ENCODE results near the gene PDCD1. TPM values are rescaled to one million over a fixed set of nuclear protein-coding genes. Genes with fewer than 3 reads are reported as not detected.

The PDCD1 gene
- total RNA-seq: not detected in 2 replicates

DNA sequence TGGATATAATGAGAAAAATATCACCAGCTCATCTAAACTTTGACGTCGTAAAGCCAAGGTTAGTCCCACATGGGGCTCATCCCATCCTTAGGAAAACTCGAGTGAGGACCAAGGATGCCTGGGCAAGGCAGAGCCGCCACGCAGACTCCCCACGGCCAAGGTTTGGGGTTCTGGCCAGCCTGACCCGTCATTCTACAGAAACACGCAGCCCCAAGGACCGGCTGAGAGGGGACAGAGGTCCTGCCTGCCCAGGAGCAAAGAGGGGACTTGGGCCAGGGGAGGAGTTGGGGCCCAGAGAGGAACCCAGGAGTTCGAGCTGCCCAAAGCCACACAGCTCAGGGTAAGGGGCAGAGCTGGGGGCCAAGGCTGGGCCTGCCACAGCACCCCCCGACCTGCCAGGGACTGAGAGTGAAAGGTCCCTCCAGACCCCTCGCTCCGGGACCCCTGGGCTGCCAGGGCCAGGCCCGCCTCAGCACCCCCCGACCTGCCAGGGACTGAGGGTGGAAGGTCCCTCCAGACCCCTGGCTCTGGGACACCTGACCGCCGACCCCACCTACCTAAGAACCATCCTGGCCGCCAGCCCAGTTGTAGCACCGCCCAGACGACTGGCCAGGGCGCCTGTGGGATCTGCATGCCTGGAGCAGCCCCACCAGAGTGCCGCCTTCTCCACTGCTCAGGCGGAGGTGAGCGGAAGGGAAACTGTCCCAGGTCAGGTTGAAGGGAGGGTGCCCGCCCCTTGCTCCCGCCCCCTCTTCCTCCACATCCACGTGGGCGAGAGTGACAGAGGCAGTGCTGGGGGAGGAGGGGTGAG lies at the start of gene PDCD1:
Gene PDCD1 (minus strand): TSS at position 689 of the 811 bp plus-strand sequence. CDS start 56 bp downstream, at position 633.

DNA sequence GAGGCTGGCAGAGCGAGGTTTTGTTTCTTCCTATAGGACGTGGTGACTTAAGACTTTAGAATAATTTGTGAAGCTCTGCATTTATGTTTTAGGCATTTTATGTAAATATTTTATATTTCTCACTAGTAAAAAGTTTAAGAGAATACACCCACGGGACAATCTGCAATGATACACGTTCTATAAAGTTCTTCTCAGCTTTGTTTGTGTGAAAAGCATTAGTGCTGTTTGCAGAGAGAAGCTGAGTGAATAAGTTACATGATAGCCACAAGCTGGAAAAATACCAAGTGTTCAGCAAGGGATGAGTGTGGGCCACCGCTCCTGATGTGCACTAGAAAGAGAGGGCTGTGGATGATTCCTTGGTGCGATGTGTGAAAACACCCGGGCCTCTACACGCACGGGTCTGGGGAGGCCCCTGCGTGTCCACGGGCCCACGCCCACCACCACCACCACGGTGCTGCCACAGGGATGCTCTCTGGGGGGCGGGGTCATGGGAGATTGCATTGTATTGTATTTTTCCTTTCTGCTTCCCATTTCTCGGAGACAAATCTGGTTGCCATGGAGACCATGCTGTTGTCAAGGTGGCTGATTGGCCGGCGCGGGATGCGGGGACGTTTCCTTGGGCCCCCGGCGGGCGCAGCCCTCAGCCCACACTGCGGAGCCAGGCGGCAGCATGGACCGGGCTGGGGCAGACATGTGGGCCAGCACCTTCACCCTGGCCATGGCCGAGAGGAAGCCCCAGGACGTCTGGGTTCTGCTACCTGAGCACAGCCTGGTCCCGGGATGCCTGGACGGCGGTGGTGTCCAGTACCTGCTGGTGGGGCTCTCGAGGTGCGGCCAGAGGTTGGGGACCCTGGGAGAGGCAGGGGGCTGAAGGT lies 10.6 kb upstream of the PDCD1 start, which contains the start of gene RTP5:
Gene RTP5 (plus strand): TSS at position 643 of the 875 bp plus-strand sequence. CDS start 28 bp downstream, at position 671.

DNA sequence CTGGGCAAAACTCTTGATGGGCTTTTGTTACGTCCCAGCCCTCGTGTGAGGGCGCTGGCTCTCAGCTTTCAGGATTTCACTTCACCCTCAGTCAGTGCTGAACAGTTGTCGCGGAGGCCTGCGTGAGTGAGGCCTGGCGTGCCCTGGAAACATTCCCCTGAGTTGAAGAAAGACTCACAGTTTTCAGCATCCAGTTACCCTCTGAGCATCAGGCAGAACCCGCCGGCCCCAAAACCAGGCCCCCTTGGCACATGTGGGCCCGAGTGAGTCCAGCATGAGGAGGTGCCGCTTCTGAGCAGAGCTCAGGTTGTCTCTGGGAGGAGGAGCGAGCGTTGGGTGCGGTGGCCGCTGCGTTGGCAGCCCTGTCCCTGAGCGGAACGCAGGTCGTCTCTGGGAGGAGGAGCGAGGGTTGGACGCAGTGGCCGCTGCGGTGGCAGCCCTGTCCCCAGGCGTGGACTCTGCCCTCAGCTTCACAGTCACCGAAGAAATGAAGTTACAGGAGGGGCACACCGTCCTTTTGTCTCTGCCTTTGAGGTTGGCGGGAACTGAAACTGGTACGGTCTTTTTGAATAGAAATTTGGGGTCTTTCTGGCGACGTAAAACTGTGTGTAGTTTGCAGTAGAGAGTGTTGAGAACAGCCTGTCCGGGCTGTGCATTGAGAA lies 49.8 kb downstream of the PDCD1 start, which contains the start of gene NEU4:
Gene NEU4 (plus strand): TSS at position 473 of the 662 bp plus-strand sequence. CDS start 5,292 bp downstream, outside the sequence.

Other genes starting within 250 kb of the PDCD1 start
- gene THAP4, start 221.7 kb downstream of the PDCD1 start, total RNA-seq: 31.9 and 36.4 TPM in 2 replicates
- gene ATG4B, start 221.2 kb downstream of the PDCD1 start, total RNA-seq: 30.8 and 121 TPM in 2 replicates
- gene DTYMK, start 172.1 kb downstream of the PDCD1 start, total RNA-seq: 22.0 and 42.3 TPM in 2 replicates
- 16.4 and 28.6 TPM in 2 replicates for gene ING5, start 156.9 kb downstream of the PDCD1 start, total RNA-seq
- gene D2HGDH, start 124.3 kb downstream of the PDCD1 start, total RNA-seq: 10.7 and 15.9 TPM in 2 replicates
- gene GAL3ST2, start 82.1 kb downstream of the PDCD1 start, total RNA-seq: not detected in 2 replicates
- gene NEU4, start 49.7 kb downstream of the PDCD1 start, total RNA-seq: not detected in 2 replicates
- not detected in 2 replicates for gene RTP5, start 10.8 kb upstream of the PDCD1 start, total RNA-seq